K562 (cell line): ENCODE data around the gene RYR1. TPM values are rescaled to one million over a fixed set of nuclear protein-coding genes. Genes with fewer than 3 reads are reported as not detected.

Experiments
- MAX ChIP-seq: sonication (generic); formaldehyde crosslinking; IDR thresholded peaks from 2 replicates; pipeline ENCODE4 v1.9.0; 2022; ENCODE audit warnings: mild to moderate bottlenecking, missing genetic modification reagents
- NONO ChIP-seq, 2 experiments: fragments of 200-400 bp in 1 of 2; fragments of 450-650 bp in 1 of 2; formaldehyde crosslinking in 1 of 2; IDR thresholded peaks; 2 replicates each; pipeline ENCODE4 v1.6.1; 2017; ENCODE audit warnings: low read depth in 2 of 2, mild to moderate bottlenecking in 2 of 2, moderate library complexity in 2 of 2, low read length in 1 of 2
- ZNF407 ChIP-seq: fragments of 450-650 bp; IDR thresholded peaks from 2 replicates; pipeline ENCODE4 v1.6.1; 2016; ENCODE audit warnings: low read depth
- ZNF511 ChIP-seq: sonication (generic); formaldehyde crosslinking; IDR thresholded peaks from 2 replicates; pipeline ENCODE4 v1.8.0; 2022; ENCODE audit warnings: mild to moderate bottlenecking, missing genetic modification reagents
- polyA plus RNA-seq, 8 experiments: library from polyadenylated mRNA; depleted of rRNA in 4 of 8; stranded (reverse) in 5 of 8; unstranded in 3 of 8; fragments of >200 nt; fragmentation: Nextera tagmentation in 2 of 8; fragmentation: Illumina TruSeq in 1 of 8; extraction: Ambion mirVana in 2 of 8; extraction: Trizol in 1 of 8; gene quantifications; 2 replicates each; pipeline versions ENCODE4 v1.2.1 to v1.2.3, GENCODE V29; 2011 to 2014; ENCODE audit warnings: inconsistent platforms in 1 of 8, missing spikeins in 1 of 8
- total RNA-seq, 7 experiments: library from RNA; depleted of rRNA in 6 of 7; stranded (reverse); fragments of >200 nt in 6 of 7; fragmentation: Illumina TruSeq in 2 of 7; extraction: Trizol in 2 of 7; gene quantifications; 2 replicates each; pipeline versions ENCODE4 v1.2.1 to v1.2.3, GENCODE V29; 2011 to 2021; ENCODE audit warnings: low replicate concordance in 1 of 7

Gene RYR1
- total and polyA plus RNA-seq, 9 of the 15 experiments (the other 6 are each of a cell fraction or from before 2014, with no cell fraction given) = 0.11 to 7.4 (median 3.7) TPM

GRCh38 chr19:38449518-38449917 is 16.0 kb downstream of the RYR1 start (continued):
- no peak for TF ChIP-seq ZNF407
- TF ChIP-seq MAX (CRISPR knock-in tag) = no peak
- no peak for TF ChIP-seq ZNF511
- TF ChIP-seq NONO (IDR thresholded peaks at IDR 0.05; ENCODE audit: low read depth in 2 of 2, low read length in 1 of 2) = no peak
